OCI-LY3 (cell line): ENCODE measurements around the gene MSMO1.

ENCODE experiments used
- EZH2phosphoT487 ChIP-seq: fragments of 200-600 bp; shearing (Covaris generic); IDR thresholded peaks from 2 replicates; pipeline ENCODE4 v1.6.1; 2018; ENCODE audit warnings: antibody characterized with exemption, mixed run types, low read depth
- TF ChIP-seq, protein P1 (sequence below): fragments of 200-600, 300-600 bp; sonication (generic); IDR thresholded peaks from 2 replicates; pipeline ENCODE4 v1.5.1; 2014; ENCODE audit warnings: antibody characterized with exemption, low read length, low read depth

DNA sequence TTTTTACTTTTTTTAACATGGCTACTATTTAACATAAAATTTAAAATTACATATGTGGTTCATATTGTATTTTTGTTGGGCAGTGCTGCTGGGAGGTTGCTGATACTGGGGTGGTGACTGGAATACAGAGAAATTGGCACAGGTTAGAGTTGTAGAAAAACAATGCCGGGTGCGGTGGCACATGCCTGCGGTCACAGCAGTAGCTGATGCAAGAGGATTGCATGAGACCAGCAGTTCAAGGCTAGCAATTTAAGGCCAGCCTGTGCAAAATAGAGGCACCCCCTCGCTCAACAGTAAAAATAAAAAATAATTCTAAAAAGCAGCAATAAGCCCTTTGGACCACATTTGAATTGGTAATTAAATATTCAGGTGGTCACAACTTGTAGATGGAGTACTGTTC is 39.6 kb downstream of the MSMO1 start:
- TF ChIP-seq, protein P1, sequence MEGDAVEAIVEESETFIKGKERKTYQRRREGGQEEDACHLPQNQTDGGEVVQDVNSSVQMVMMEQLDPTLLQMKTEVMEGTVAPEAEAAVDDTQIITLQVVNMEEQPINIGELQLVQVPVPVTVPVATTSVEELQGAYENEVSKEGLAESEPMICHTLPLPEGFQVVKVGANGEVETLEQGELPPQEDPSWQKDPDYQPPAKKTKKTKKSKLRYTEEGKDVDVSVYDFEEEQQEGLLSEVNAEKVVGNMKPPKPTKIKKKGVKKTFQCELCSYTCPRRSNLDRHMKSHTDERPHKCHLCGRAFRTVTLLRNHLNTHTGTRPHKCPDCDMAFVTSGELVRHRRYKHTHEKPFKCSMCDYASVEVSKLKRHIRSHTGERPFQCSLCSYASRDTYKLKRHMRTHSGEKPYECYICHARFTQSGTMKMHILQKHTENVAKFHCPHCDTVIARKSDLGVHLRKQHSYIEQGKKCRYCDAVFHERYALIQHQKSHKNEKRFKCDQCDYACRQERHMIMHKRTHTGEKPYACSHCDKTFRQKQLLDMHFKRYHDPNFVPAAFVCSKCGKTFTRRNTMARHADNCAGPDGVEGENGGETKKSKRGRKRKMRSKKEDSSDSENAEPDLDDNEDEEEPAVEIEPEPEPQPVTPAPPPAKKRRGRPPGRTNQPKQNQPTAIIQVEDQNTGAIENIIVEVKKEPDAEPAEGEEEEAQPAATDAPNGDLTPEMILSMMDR, result no peak
- no peak for TF ChIP-seq EZH2phosphoT487
